HepG2 (cell line): ENCODE data around the gene STAC. TPM values are rescaled to one million over a fixed set of nuclear protein-coding genes. Genes with fewer than 3 reads are reported as not detected.

Experiments
- ATAC-seq: fragments of 200-7000 bp; cut with Tn5 transposase; 3 replicates; pipeline ENCODE4 v1.9.1; 2020; ENCODE audit warnings: mild to moderate bottlenecking, moderate library complexity
- BruUV-seq: library from RNA; stranded (reverse); fragments of 400-500 nt; replicated peaks from 2 replicates; lab custom pipeline; 2021; lab: Mats Ljungman, UMichigan
- CTCF ChIA-PET: fragments of 300-600 bp; formaldehyde crosslinking; extraction: SDS; loops from one replicate; lab custom pipeline; 2021; ENCODE audit warnings: low total read pairs, inconsistent platforms, low intra/inter-chr PET ratio; lab: Yijun Ruan, JAX
- POLR2A ChIA-PET: fragments of 350-600 bp; sonication (Branson Sonifier 250); formaldehyde crosslinking; loops from one replicate; lab custom pipeline; 2020; ENCODE audit warnings: antibody characterized with exemption, inconsistent platforms; lab: Yijun Ruan, JAX
- DNase-seq: peaks from one replicate; pipeline ENCODE4 v3.0.0-alpha.2; 2015; ENCODE audit warnings: low spot score
- FAIRE-seq: peaks from 3 replicates; lab custom pipeline; 2011; peaks lifted over from hg19 to GRCh38; lab: Jason Lieb, UNC
- H2AFZ ChIP-seq: one replicate; pipeline ENCODE4 v1.6.1; 2011; ENCODE audit warnings: low read length, inconsistent platforms
- H3K27ac ChIP-seq: fragments of 300-600 bp; 3 replicates; pipeline ENCODE4 v1.8.0; 2011; ENCODE audit warnings: mixed run types, mild to moderate bottlenecking, mixed read lengths, low read length, inconsistent platforms; ENCODE audit not compliant: insufficient read depth; ENCODE audit errors: extremely low read length
- H3K27me3 ChIP-seq, 2 experiments: fragments of 200-600 bp in 1 of 2; 2 replicates in 1 of 2; 3 replicates in 1 of 2; pipeline versions ENCODE4 v1.6.0 to v1.8.0; 2011; ENCODE audit warnings: low read length in 2 of 2, mild to moderate bottlenecking in 2 of 2, moderate library complexity in 2 of 2, inconsistent platforms in 1 of 2; ENCODE audit not compliant: insufficient read depth in 2 of 2, control insufficient read depth in 1 of 2
- H3K36me3 ChIP-seq, 2 experiments: fragments of 200-600 bp in 1 of 2; replicated peaks in 1 of 2; 2 replicates in 1 of 2; 3 replicates in 1 of 2; pipeline versions ENCODE4 v1.5.1 to v1.8.0; 2011; ENCODE audit warnings: low read length in 2 of 2, inconsistent platforms in 1 of 2; ENCODE audit not compliant: insufficient read depth in 2 of 2, control insufficient read depth in 1 of 2
- H3K4me1 ChIP-seq: 2 replicates; pipeline ENCODE4 v1.5.1; 2012; ENCODE audit warnings: low read length, inconsistent platforms; ENCODE audit not compliant: insufficient read depth
- H3K4me2 ChIP-seq: 2 replicates; pipeline ENCODE4 v1.6.0; 2011; ENCODE audit warnings: low read depth, low read length, inconsistent platforms
- H3K4me3 ChIP-seq, 3 experiments: fragments of 200-600 bp in 1 of 3; sonication (generic), shearing (Covaris generic) in 1 of 3; replicated peaks in 1 of 3; 2 replicates each; pipeline ENCODE4 v1.5.1; 2011 to 2016; ENCODE audit warnings: low read length in 3 of 3, inconsistent platforms in 2 of 3, low read depth in 2 of 3, mild to moderate bottlenecking in 2 of 3, control low read depth in 1 of 3, mixed read lengths in 1 of 3; ENCODE audit not compliant: insufficient read depth in 1 of 3
- H3K79me2 ChIP-seq: one replicate; pipeline ENCODE4 v1.6.1; 2011; ENCODE audit warnings: low read length, inconsistent platforms; ENCODE audit not compliant: insufficient read depth
- H3K9ac ChIP-seq: 2 replicates; pipeline ENCODE4 v1.6.0; 2011; ENCODE audit warnings: mild to moderate bottlenecking, low read depth, low read length, inconsistent platforms; ENCODE audit not compliant: insufficient read depth
- H3K9me3 ChIP-seq: 2 replicates; pipeline ENCODE4 v1.5.1; 2012; ENCODE audit warnings: mild to moderate bottlenecking, low read length
- H4K20me1 ChIP-seq: 2 replicates; pipeline ENCODE4 v1.6.0; 2011; ENCODE audit warnings: inconsistent platforms, mild to moderate bottlenecking, low read length, moderate library complexity; ENCODE audit not compliant: insufficient read depth
- ATRX ChIP-seq: sonication (generic); formaldehyde crosslinking; IDR thresholded peaks from 2 replicates; pipeline ENCODE4 v1.4.0; 2020; ENCODE audit warnings: missing genetic modification reagents, borderline replicate concordance
- KAT7 ChIP-seq: IDR thresholded peaks from 2 replicates; pipeline ENCODE4 v1.6.1; 2018; ENCODE audit warnings: borderline replicate concordance, missing compliant biosample characterization
- MAFK ChIP-seq, 2 experiments: IDR thresholded peaks in 1 of 2; conservative IDR thresholded peaks in 1 of 2; 2 replicates each; pipeline ENCODE4 v1.6.1; 2011; ENCODE audit warnings: improper control_type of control experiment in 2 of 2, low read length in 2 of 2
- MTF1 ChIP-seq: sonication (generic); formaldehyde crosslinking; IDR thresholded peaks from 2 replicates; pipeline ENCODE4 v1.5.0; 2020; ENCODE audit warnings: missing genetic modification reagents
- RXRB ChIP-seq: IDR thresholded peaks from 2 replicates; pipeline ENCODE4 v1.6.1; 2016; ENCODE audit warnings: borderline replicate concordance, missing genetic modification reagents, missing compliant biosample characterization
- SALL1 ChIP-seq: sonication (generic); formaldehyde crosslinking; IDR thresholded peaks from 2 replicates; pipeline ENCODE4 v1.8.0; 2022; ENCODE audit warnings: mild to moderate bottlenecking, missing genetic modification reagents
- SPEN ChIP-seq: sonication (generic); formaldehyde crosslinking; IDR thresholded peaks from 2 replicates; pipeline ENCODE4 v1.5.1; 2020; ENCODE audit warnings: low read depth, mild to moderate bottlenecking, missing genetic modification reagents
- ZNF3 ChIP-seq: IDR thresholded peaks from 2 replicates; pipeline ENCODE4 v1.7.0; 2017; ENCODE audit warnings: inconsistent platforms
- ZNF768 ChIP-seq: sonication (generic); formaldehyde crosslinking; IDR thresholded peaks from 2 replicates; pipeline ENCODE4 v1.4.0; 2020; ENCODE audit warnings: missing genetic modification reagents
- WGBS: methylation state at CpG from one replicate; pipeline ENCODE4 v1.1.6; 2017; ENCODE audit warnings: low lambda C conversion rate; 5-methylcytosine and 5-hydroxymethylcytosine counted together
- in situ Hi-C: cut with HindIII; loops from 2 replicates; pipeline ENCODE4 v1.10.0; 2017; ENCODE audit warnings: low pct_unique_long_range_greater_than_20kb; ENCODE audit not compliant: extremely low pct_ligation_motif_present
- intact Hi-C: fragments of 100-400 bp; cut with micrococcal nuclease; formaldehyde crosslinking; loops from one replicate; pipeline ENCODE4 v1.10.0; 2022; ENCODE audit not compliant: unreplicated experiment
- polyA plus RNA-seq, 8 experiments: library from polyadenylated mRNA; depleted of rRNA in 3 of 8; stranded (reverse) in 7 of 8; unstranded in 1 of 8; fragments of >200 nt; fragmentation: Illumina TruSeq in 4 of 8; extraction: Trizol in 4 of 8; gene quantifications; 2 replicates each; pipeline versions ENCODE4 v1.2.1 to v1.2.3, GENCODE V29; 2011 to 2016; ENCODE audit warnings: low read depth in 4 of 8, missing spikeins in 1 of 8, mixed read lengths in 1 of 8; ENCODE audit not compliant: insufficient read depth in 1 of 8
- total RNA-seq, 5 experiments: library from RNA; depleted of rRNA; stranded (reverse); fragments of >200 nt; fragmentation: Illumina TruSeq; extraction: Trizol; gene quantifications; 2 replicates each; pipeline ENCODE4 v1.2.3, GENCODE V29; 2016; ENCODE audit warnings: low read depth in 1 of 5
- TF ChIP-seq, protein P1 (sequence below): sonication (generic); formaldehyde crosslinking; IDR thresholded peaks from 2 replicates; pipeline ENCODE4 v1.9.0; 2021; ENCODE audit warnings: missing genetic modification reagents, borderline replicate concordance
- TF ChIP-seq, protein P2 (sequence below): sonication (generic); formaldehyde crosslinking; IDR thresholded peaks from 2 replicates; pipeline ENCODE4 v1.5.1; 2020; ENCODE audit warnings: mild to moderate bottlenecking, missing genetic modification reagents
- TF ChIP-seq, protein P3 (sequence below): sonication (generic); formaldehyde crosslinking; IDR thresholded peaks from 2 replicates; pipeline ENCODE4 v1.8.0; 2022; ENCODE audit warnings: missing genetic modification reagents, mild to moderate bottlenecking, inconsistent platforms, borderline replicate concordance
- TF ChIP-seq, protein P4 (sequence below): sonication (generic); formaldehyde crosslinking; IDR thresholded peaks from 2 replicates; pipeline ENCODE4 v1.8.1; 2023; ENCODE audit warnings: missing genetic modification reagents, inconsistent platforms, borderline replicate concordance
- TF ChIP-seq, protein P5 (sequence below): IDR thresholded peaks from 2 replicates; pipeline ENCODE4 v1.6.1; 2016; ENCODE audit warnings: missing compliant biosample characterization, missing genetic modification reagents, borderline replicate concordance

Gene STAC
- total and polyA plus RNA-seq, 2 of the 13 experiments (the other 11 are each of a cell fraction or from before 2014, with no cell fraction given): not detected

DNA sequence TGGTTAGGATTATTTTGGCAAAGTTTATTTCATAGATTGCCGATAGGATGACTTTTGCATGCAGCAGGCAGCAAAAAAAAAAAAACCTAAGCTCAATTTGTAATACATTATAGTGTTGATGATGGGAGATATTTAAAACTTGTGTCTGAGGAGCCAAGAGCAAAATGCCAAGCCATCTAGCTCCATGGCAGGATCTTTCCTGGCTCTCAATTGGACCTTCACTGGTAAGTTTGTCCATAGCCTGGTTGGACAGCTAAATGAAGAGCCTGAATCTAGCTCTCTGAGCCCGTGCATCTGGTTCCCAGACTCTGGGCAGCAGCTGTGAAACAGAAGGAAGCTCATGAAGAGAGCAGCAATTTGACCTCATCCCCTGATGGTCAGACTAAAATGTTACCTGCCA, 17.5 kb downstream of the STAC start:
- TF ChIP-seq ZNF768 (CRISPR knock-in tag): no peak
- TF ChIP-seq, protein P1, sequence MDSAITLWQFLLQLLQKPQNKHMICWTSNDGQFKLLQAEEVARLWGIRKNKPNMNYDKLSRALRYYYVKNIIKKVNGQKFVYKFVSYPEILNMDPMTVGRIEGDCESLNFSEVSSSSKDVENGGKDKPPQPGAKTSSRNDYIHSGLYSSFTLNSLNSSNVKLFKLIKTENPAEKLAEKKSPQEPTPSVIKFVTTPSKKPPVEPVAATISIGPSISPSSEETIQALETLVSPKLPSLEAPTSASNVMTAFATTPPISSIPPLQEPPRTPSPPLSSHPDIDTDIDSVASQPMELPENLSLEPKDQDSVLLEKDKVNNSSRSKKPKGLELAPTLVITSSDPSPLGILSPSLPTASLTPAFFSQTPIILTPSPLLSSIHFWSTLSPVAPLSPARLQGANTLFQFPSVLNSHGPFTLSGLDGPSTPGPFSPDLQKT (CRISPR knock-in tag): no peak
- TF ChIP-seq, protein P2, sequence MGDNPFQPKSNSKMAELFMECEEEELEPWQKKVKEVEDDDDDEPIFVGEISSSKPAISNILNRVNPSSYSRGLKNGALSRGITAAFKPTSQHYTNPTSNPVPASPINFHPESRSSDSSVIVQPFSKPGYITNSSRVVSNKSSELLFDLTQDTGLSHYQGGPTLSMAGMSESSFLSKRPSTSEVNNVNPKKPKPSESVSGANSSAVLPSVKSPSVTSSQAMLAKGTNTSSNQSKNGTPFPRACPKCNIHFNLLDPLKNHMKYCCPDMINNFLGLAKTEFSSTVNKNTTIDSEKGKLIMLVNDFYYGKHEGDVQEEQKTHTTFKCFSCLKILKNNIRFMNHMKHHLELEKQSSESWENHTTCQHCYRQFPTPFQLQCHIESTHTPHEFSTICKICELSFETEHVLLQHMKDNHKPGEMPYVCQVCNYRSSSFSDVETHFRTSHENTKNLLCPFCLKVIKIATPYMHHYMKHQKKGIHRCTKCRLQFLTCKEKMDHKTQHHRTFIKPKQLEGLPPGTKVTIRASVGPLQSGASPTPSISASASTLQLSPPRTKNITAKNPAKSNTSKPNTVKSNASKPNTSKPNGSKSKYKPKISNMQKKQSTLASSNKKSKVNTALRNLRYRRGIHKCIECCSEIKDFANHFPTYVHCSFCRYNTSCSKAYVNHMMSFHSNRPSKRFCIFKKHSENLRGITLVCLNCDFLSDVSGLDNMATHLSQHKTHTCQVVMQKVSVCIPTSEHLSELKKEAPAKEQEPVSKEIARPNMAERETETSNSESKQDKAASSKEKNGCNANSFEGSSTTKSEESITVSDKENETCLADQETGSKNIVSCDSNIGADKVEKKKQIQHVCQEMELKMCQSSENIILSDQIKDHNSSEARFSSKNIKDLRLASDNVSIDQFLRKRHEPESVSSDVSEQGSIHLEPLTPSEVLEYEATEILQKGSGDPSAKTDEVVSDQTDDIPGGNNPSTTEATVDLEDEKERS (CRISPR knock-in tag): no peak
- no peak for TF ChIP-seq RXRB (CRISPR knock-in tag)
- no peak for TF ChIP-seq KAT7
- TF ChIP-seq MAFK (conservative IDR thresholded peaks at IDR 0.05 in 1 of 2, IDR thresholded peaks at IDR 0.05 in 1 of 2; ENCODE audit: low read length in 2 of 2): no peak
- no peak for TF ChIP-seq ATRX (CRISPR knock-in tag)
- TF ChIP-seq, protein P3, sequence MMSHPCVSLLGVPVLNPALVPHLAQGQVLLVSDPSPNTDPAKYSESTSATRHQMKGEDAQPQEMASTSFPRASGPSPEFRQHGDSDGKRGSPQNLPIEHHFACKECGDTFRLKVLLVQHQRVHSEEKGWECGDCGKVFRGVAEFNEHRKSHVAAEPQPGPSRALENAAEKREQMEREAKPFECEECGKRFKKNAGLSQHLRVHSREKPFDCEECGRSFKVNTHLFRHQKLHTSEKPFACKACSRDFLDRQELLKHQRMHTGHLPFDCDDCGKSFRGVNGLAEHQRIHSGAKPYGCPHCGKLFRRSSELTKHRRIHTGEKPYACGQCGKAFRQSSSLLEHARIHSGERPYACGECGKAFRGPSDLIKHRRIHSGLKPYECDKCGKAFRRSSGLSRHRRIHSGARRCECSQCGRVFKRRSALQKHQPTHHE (CRISPR knock-in tag): no peak
- no peak for TF ChIP-seq SPEN (CRISPR knock-in tag)
- TF ChIP-seq ZNF3 (CRISPR knock-in tag): no peak
- no peak for TF ChIP-seq MTF1 (CRISPR knock-in tag)
- TF ChIP-seq, protein P4, sequence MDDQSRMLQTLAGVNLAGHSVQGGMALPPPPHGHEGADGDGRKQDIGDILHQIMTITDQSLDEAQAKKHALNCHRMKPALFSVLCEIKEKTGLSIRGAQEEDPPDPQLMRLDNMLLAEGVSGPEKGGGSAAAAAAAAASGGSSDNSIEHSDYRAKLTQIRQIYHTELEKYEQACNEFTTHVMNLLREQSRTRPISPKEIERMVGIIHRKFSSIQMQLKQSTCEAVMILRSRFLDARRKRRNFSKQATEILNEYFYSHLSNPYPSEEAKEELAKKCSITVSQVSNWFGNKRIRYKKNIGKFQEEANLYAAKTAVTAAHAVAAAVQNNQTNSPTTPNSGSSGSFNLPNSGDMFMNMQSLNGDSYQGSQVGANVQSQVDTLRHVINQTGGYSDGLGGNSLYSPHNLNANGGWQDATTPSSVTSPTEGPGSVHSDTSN (CRISPR knock-in tag): no peak
- TF ChIP-seq SALL1 (CRISPR knock-in tag): no peak
- TF ChIP-seq, protein P5, sequence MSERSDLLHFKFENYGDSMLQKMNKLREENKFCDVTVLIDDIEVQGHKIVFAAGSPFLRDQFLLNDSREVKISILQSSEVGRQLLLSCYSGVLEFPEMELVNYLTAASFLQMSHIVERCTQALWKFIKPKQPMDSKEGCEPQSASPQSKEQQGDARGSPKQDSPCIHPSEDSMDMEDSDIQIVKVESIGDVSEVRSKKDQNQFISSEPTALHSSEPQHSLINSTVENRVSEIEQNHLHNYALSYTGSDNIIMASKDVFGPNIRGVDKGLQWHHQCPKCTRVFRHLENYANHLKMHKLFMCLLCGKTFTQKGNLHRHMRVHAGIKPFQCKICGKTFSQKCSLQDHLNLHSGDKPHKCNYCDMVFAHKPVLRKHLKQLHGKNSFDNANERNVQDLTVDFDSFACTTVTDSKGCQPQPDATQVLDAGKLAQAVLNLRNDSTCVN (CRISPR knock-in tag): no peak
- ChIA-PET POLR2A (no interaction called here), CTCF (no interaction called here)
- Histone ChIP-seq H3K27ac (no peak overlapping the region), H3K36me3 (no peaks in the 10 kb centered on the region), H3K4me2 (no peak overlapping the region), H3K4me3 (no peak overlapping the region), H3K9ac (no peak overlapping the region), H3K9me3 (no peaks in the 10 kb centered on the region), H3K27me3 (no peaks in the 10 kb centered on the region), H3K4me1 (no peaks in the 10 kb centered on the region), H2AFZ (no peak overlapping the region), H3K79me2 (no peaks in the 10 kb centered on the region), H4K20me1 (no peaks in the 10 kb centered on the region)
- FAIRE-seq (no peak), DNase-seq (no peak), ATAC-seq (no peak)
- intact Hi-C loops: no loop called here
- no TSS peak for BruUV-seq
- in situ Hi-C loops: no loop called here
- WGBS: 15% methylated on average over 2 of the region's 2 CpGs
